GM12878 (cell line): ENCODE data around the gene PDCD11. TPM values are rescaled to one million over a fixed set of nuclear protein-coding genes. Genes with fewer than 3 reads are reported as not detected.

ENCODE experiments used
- ATAC-seq: fragments of 200-7000 bp; cut with Tn5 transposase; 3 replicates; pipeline ENCODE4 v1.9.1; 2020; ENCODE audit warnings: mild to moderate bottlenecking, moderate library complexity
- BruUV-seq: library from RNA; stranded (reverse); fragments of 400-500 nt; replicated peaks from 2 replicates; lab custom pipeline; 2021; lab: Mats Ljungman, UMichigan
- CTCF ChIA-PET: fragments of 300-600 bp; sonication (Branson Sonifier 250); formaldehyde crosslinking; extraction: SDS; loops from one replicate; lab custom pipeline; 2021; ENCODE audit warnings: inconsistent platforms; lab: Yijun Ruan, JAX
- POLR2A ChIA-PET: fragments of 350-600 bp; formaldehyde crosslinking; extraction: SDS; loops from one replicate; lab custom pipeline; 2021; ENCODE audit warnings: inconsistent platforms; lab: Charles Lee
- RAD21 ChIA-PET: fragments of 300-600 bp; sonication (Branson Sonifier 250); formaldehyde crosslinking; loops from one replicate; lab custom pipeline; 2023; ENCODE audit warnings: antibody characterized with exemption; ENCODE audit not compliant: unreplicated experiment; lab: Charles Lee
- SMC1A ChIA-PET: fragments of 300-600 bp; sonication (Branson Sonifier 250); formaldehyde crosslinking; loops from one replicate; lab custom pipeline; 2023; ENCODE audit not compliant: unreplicated experiment, uncharacterized antibody; lab: Charles Lee
- DNase-seq: peaks from one replicate; pipeline ENCODE4 v3.0.0-alpha.2; 2011; ENCODE audit warnings: low read depth, low spot score
- FAIRE-seq: peaks from 3 replicates; lab custom pipeline; 2011; peaks lifted over from hg19 to GRCh38; lab: Jason Lieb, UNC
- H2AFZ ChIP-seq: 2 replicates; pipeline ENCODE4 v1.6.0; 2011; ENCODE audit warnings: low read depth, low read length, control low read depth; ENCODE audit not compliant: control insufficient read depth
- H3K27ac ChIP-seq: 2 replicates; pipeline ENCODE4 v1.5.1; 2011; ENCODE audit warnings: control low read depth; ENCODE audit not compliant: control insufficient read depth, insufficient read depth
- H3K27me3 ChIP-seq, 2 experiments: replicated peaks in 1 of 2; 2 replicates each; pipeline versions ENCODE4 v1.6.0 to v1.6.1; 2011; ENCODE audit warnings: low read length in 1 of 2; ENCODE audit not compliant: control insufficient read depth in 2 of 2, insufficient read depth in 2 of 2
- H3K36me3 ChIP-seq, 2 experiments: 2 replicates each; pipeline ENCODE4 v1.5.1; 2011; ENCODE audit warnings: low read length in 1 of 2; ENCODE audit not compliant: control insufficient read depth in 2 of 2, insufficient read depth in 2 of 2
- H3K4me1 ChIP-seq: 2 replicates; pipeline ENCODE4 v1.6.1; 2011; ENCODE audit warnings: mild to moderate bottlenecking, low read length, moderate library complexity, mixed read lengths; ENCODE audit not compliant: control insufficient read depth, insufficient read depth
- H3K4me2 ChIP-seq: 2 replicates; pipeline ENCODE4 v1.6.0; 2011; ENCODE audit warnings: control low read depth; ENCODE audit not compliant: control insufficient read depth, insufficient read depth
- H3K4me3 ChIP-seq: fragments of 200-600 bp; sonication (generic); 2 replicates; pipeline ENCODE4 v1.5.1; 2016
- H3K79me2 ChIP-seq: 2 replicates; pipeline ENCODE4 v1.6.0; 2011; ENCODE audit warnings: low read length; ENCODE audit not compliant: control insufficient read depth, insufficient read depth
- H3K9ac ChIP-seq: 2 replicates; pipeline ENCODE4 v1.8.0; 2011; ENCODE audit warnings: low read length, control low read depth, mixed read lengths; ENCODE audit not compliant: control insufficient read depth, insufficient read depth
- H3K9me3 ChIP-seq: replicated peaks from 3 replicates; pipeline ENCODE4 v1.5.1; 2011; ENCODE audit warnings: mild to moderate bottlenecking, low read length; ENCODE audit not compliant: control insufficient read depth, insufficient read depth
- H4K20me1 ChIP-seq: 2 replicates; pipeline ENCODE4 v1.6.0; 2011; ENCODE audit not compliant: control insufficient read depth, insufficient read depth
- CREB1 ChIP-seq: IDR thresholded peaks from 2 replicates; pipeline ENCODE4 v1.6.1; 2012; ENCODE audit warnings: low read depth, mild to moderate bottlenecking, inconsistent platforms
- CUX1 ChIP-seq: IDR thresholded peaks from 2 replicates; pipeline ENCODE4 v1.6.1; 2012; ENCODE audit warnings: improper control_type of control experiment, low read depth, low read length; ENCODE audit not compliant: insufficient replicate concordance
- HDGF ChIP-seq: fragments of 450-650 bp; IDR thresholded peaks from 2 replicates; pipeline ENCODE4 v1.6.1; 2016; ENCODE audit warnings: antibody characterized with exemption
- PKNOX1 ChIP-seq: fragments of 450-650 bp; IDR thresholded peaks from 2 replicates; pipeline ENCODE4 v1.6.1; 2016; ENCODE audit warnings: mild to moderate bottlenecking
- SMAD5 ChIP-seq: IDR thresholded peaks from 2 replicates; pipeline ENCODE4 v1.6.1; 2016; ENCODE audit warnings: antibody characterized with exemption, low read depth
- SMC3 ChIP-seq: IDR thresholded peaks from 2 replicates; pipeline ENCODE4 v1.6.1; 2011; ENCODE audit warnings: low read length, improper control_type of control experiment, borderline replicate concordance
- TCF12 ChIP-seq: IDR thresholded peaks from 2 replicates; pipeline ENCODE4 v1.6.1; 2011; ENCODE audit warnings: low read depth, mild to moderate bottlenecking, low read length
- ZNF274 ChIP-seq: IDR thresholded peaks from one replicate; pipeline ENCODE4 v1.8.0; 2011; ENCODE audit not compliant: insufficient read length, insufficient read depth
- WGBS: methylation state at CpG from one replicate; pipeline ENCODE4 v1.1.6; 2016; ENCODE audit warnings: low lambda C conversion rate; ENCODE audit not compliant: insufficient replicate concordance, insufficient coverage; ENCODE audit errors: missing lambda C conversion rate; 5-methylcytosine and 5-hydroxymethylcytosine counted together
- in situ Hi-C: fragments of 300-500 bp; cut with MboI; formaldehyde crosslinking; loops from 9 replicates; pipeline ENCODE4 v1.14.3; 2018; ENCODE audit warnings: mixed read lengths
- intact Hi-C: fragments of 100-400 bp; cut with micrococcal nuclease; formaldehyde crosslinking; loops from one replicate; pipeline ENCODE4 v1.14.2; 2022; ENCODE audit not compliant: unreplicated experiment
- polyA plus RNA-seq, 11 experiments: library from polyadenylated mRNA; depleted of rRNA in 4 of 11; unstranded in 6 of 11; stranded (reverse) in 5 of 11; fragments of >200 nt; fragmentation: Nextera tagmentation in 4 of 11; fragmentation: Illumina TruSeq in 1 of 11; extraction: Ambion mirVana in 4 of 11; extraction: Trizol in 1 of 11; gene quantifications; 1 replicate in 1 of 11; 2 replicates in 10 of 11; pipeline versions ENCODE4 v1.2.1 to v1.2.3, GENCODE V29; 2011 to 2016; ENCODE audit warnings: inconsistent platforms in 2 of 11, missing spikeins in 2 of 11, low read depth in 1 of 11
- total RNA-seq, 4 experiments: library from RNA; depleted of rRNA in 3 of 4; stranded (reverse); fragments of >200 nt in 3 of 4; fragmentation: Illumina TruSeq in 1 of 4; extraction: Trizol in 1 of 4; gene quantifications; 2 replicates each; pipeline versions ENCODE4 v1.2.1 to v1.2.3, GENCODE V29; 2013 to 2021
- TF ChIP-seq, protein P1 (sequence below): fragments of 450-650 bp; IDR thresholded peaks from 2 replicates; pipeline ENCODE4 v1.6.1; 2016; ENCODE audit warnings: mild to moderate bottlenecking, moderate library complexity, borderline replicate concordance

PDCD11 gene
- total and polyA plus RNA-seq, 10 of the 15 experiments (the other 5 are each of a cell fraction or from before 2014, with no cell fraction given): 13.9 to 69.7 (median 44.8) TPM

DNA sequence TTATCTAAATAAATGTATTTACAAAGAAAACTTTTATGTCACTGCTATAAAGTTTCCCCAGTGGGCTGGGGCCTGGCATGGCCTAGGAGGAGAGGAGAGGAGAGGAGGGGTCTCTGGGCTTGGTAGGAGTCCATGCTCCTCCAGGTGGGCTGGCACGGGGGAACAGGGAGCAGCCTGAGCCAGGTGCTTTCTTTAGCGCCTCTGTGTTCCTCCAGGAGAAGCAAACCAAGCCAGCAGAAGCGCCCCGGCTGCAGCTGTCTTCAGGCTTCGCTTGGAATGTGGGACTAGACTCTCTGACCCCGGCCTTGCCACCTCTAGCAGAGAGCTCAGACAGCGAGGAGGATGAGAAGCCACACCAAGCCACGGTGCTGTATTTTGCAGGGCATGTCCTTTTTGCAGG, 45.2 kb downstream of the PDCD11 start (continued):
- TF ChIP-seq TCF12: no peak

DNA sequence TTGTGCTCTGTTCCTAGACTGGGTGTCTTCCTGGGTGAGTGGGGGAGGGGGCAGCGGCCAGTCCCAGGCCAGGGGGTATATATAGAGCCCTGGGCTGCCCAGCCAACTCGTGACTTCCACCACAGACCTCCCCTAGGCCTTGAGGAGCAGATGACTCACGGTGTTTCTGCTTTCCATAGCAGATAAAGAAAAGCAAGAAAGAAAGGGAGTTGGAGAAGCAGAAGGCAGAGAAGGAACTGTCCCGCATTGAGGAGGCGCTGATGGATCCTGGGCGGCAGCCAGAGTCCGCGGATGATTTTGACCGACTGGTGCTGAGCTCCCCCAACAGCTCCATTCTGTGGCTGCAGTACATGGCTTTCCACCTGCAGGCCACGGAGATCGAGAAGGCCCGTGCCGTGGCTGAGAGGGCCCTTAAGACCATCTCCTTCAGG, 45.6 kb downstream of the PDCD11 start:
- Histone ChIP-seq H3K4me3 (no peak overlapping the region), H4K20me1 (no peaks in the 10 kb centered on the region), H2AFZ (no peak overlapping the region), H3K4me1 (0 out of 2 replicates have a peak, but pooled peaks cover 2% of the 10 kb centered on the region), H3K9me3 (no peaks in the 10 kb centered on the region), H3K4me2 (no peak overlapping the region), H3K27ac (no peak overlapping the region), H3K9ac (no peak overlapping the region), H3K27me3 (no peaks in the 10 kb centered on the region), H3K79me2 (no peaks in the 10 kb centered on the region), H3K36me3 (peaks cover 40 to 52% of the 10 kb centered on the region in 2 experiments)
- in situ Hi-C loops (no loop called here), intact Hi-C loops (no loop called here)
- ChIA-PET SMC1A (interaction anchor here (1.0 kb wide), 1 partner anchor 34 kb away, joined by 3 read pairs; no protein-coding TSS in a partner anchor), RAD21 (interaction anchor here (0.9 kb wide), 1 partner anchor 35 kb away, joined by 3 read pairs; no protein-coding TSS in a partner anchor), CTCF (interaction anchor here (0.7 to 17.8 kb wide), 3 partner anchors 15 to 36 kb away, joined by 3 to 163 read pairs (median 3); partner anchors contain the start of gene CALHM3), POLR2A (interaction anchor here (0.5 to 1.5 kb wide), 2 partner anchors 9 to 127 kb away, joined by 4 to 6 read pairs; no protein-coding TSS in a partner anchor)
- FAIRE-seq: no peak
- BruUV-seq: no TSS peak
- ATAC-seq: no peak
- 85% methylated on average over 13 of the region's 13 CpGs for WGBS
- DNase-seq: no peak
- TF ChIP-seq, protein P1, sequence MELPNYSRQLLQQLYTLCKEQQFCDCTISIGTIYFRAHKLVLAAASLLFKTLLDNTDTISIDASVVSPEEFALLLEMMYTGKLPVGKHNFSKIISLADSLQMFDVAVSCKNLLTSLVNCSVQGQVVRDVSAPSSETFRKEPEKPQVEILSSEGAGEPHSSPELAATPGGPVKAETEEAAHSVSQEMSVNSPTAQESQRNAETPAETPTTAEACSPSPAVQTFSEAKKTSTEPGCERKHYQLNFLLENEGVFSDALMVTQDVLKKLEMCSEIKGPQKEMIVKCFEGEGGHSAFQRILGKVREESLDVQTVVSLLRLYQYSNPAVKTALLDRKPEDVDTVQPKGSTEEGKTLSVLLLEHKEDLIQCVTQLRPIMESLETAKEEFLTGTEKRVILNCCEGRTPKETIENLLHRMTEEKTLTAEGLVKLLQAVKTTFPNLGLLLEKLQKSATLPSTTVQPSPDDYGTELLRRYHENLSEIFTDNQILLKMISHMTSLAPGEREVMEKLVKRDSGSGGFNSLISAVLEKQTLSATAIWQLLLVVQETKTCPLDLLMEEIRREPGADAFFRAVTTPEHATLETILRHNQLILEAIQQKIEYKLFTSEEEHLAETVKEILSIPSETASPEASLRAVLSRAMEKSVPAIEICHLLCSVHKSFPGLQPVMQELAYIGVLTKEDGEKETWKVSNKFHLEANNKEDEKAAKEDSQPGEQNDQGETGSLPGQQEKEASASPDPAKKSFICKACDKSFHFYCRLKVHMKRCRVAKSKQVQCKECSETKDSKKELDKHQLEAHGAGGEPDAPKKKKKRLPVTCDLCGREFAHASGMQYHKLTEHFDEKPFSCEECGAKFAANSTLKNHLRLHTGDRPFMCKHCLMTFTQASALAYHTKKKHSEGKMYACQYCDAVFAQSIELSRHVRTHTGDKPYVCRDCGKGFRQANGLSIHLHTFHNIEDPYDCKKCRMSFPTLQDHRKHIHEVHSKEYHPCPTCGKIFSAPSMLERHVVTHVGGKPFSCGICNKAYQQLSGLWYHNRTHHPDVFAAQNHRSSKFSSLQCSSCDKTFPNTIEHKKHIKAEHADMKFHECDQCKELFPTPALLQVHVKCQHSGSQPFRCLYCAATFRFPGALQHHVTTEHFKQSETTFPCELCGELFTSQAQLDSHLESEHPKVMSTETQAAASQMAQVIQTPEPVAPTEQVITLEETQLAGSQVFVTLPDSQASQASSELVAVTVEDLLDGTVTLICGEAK: no peak
- TF ChIP-seq SMC3 (no peak), HDGF (no peak), ZNF274 (no peak), SMAD5 (no peak), CUX1 (no peak), PKNOX1 (no peak), CREB1 (no peak)
